ENCODE measurements around the gene SHROOM3.

Gene SHROOM3

GRCh38 chr4:76666944-76667532, 232.0 kb downstream of the SHROOM3 start (continued):
- TF ChIP-seq, protein P1, sequence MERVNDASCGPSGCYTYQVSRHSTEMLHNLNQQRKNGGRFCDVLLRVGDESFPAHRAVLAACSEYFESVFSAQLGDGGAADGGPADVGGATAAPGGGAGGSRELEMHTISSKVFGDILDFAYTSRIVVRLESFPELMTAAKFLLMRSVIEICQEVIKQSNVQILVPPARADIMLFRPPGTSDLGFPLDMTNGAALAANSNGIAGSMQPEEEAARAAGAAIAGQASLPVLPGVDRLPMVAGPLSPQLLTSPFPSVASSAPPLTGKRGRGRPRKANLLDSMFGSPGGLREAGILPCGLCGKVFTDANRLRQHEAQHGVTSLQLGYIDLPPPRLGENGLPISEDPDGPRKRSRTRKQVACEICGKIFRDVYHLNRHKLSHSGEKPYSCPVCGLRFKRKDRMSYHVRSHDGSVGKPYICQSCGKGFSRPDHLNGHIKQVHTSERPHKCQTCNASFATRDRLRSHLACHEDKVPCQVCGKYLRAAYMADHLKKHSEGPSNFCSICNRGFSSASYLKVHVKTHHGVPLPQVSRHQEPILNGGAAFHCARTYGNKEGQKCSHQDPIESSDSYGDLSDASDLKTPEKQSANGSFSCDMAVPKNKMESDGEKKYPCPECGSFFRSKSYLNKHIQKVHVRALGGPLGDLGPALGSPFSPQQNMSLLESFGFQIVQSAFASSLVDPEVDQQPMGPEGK (CRISPR knock-in tag; IDR thresholded peaks at IDR 0.05; ENCODE audit: borderline replicate concordance), result no peak

DNA sequence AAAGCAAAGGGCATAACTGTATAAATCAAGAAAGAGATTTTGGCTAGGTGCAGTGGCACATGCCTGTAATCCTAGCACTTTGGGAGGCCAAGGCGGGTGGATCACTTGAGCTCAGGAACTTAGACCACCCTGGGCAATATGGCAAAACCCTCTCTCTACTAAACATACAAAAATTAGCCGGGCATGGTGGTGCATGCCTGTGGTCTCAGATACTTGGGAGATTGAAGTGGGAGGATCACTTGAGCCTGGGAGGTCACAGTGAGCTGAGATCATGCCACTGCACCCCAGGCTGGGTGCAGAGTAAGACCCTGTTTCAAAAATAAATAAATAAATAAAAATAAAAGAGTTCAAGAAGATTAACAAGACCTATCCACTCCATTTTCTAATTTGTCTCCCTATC, 235.6 kb downstream of the SHROOM3 start:
- no peak for ATAC-seq
- TF ChIP-seq ARNTL (CRISPR knock-in tag; IDR thresholded peaks at IDR 0.05; ENCODE audit: borderline replicate concordance, low read depth) (no peak), CSDC2 (CRISPR knock-in tag; IDR thresholded peaks at IDR 0.05) (no peak), ZNF565 (CRISPR knock-in tag; conservative IDR thresholded peaks at IDR 0.05; ENCODE audit: low read depth) (no peak), TCF4 (CRISPR knock-in tag; IDR thresholded peaks at IDR 0.05; ENCODE audit: borderline replicate concordance) (no peak), ISL1 (CRISPR knock-in tag; IDR thresholded peaks at IDR 0.05) (no peak), ZNF70 (CRISPR knock-in tag; IDR thresholded peaks at IDR 0.05) (no peak)
- TF ChIP-seq, protein P1 (CRISPR knock-in tag; IDR thresholded peaks at IDR 0.05; ENCODE audit: borderline replicate concordance), result no peak
- TF ChIP-seq, protein P2, sequence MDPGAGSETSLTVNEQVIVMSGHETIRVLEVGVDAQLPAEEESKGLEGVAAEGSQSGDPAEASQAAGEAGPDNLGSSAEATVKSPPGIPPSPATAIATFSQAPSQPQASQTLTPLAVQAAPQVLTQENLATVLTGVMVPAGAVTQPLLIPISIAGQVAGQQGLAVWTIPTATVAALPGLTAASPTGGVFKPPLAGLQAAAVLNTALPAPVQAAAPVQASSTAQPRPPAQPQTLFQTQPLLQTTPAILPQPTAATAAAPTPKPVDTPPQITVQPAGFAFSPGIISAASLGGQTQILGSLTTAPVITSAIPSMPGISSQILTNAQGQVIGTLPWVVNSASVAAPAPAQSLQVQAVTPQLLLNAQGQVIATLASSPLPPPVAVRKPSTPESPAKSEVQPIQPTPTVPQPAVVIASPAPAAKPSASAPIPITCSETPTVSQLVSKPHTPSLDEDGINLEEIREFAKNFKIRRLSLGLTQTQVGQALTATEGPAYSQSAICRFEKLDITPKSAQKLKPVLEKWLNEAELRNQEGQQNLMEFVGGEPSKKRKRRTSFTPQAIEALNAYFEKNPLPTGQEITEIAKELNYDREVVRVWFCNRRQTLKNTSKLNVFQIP (CRISPR knock-in tag; IDR thresholded peaks at IDR 0.05; ENCODE audit: borderline replicate concordance, low read depth), result no peak

DNA sequence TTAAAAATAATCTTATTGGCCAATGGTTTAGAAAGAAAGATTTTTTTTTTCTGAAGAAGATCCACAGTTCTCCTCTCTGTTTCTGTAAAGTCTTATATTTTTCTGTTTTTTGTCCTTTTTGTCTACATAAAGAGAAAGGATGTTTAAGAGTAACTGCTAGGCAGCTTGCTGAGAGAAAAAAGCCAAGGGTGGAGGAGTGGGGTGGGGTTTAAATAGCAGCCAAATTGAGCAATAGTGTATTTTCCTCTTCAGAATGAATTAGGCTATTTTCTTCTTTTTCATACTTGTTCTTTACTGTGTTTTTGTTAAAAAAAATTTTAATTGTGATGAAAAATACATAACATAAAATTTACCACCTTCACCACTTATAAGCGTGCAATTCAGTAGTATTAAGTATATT, 238.3 kb downstream of the SHROOM3 start:
- ATAC-seq, result no peak
- TF ChIP-seq RARB (CRISPR knock-in tag; IDR thresholded peaks at IDR 0.05) (no peak), TOX (CRISPR knock-in tag; IDR thresholded peaks at IDR 0.05; ENCODE audit: borderline replicate concordance) (no peak), BACH2 (CRISPR knock-in tag; IDR thresholded peaks at IDR 0.05; ENCODE audit: borderline replicate concordance) (no peak), PPARA (CRISPR knock-in tag; IDR thresholded peaks at IDR 0.05; ENCODE audit: borderline replicate concordance) (no peak), GLIS3 (CRISPR knock-in tag; IDR thresholded peaks at IDR 0.05) (no peak)
- TF ChIP-seq, protein P3, sequence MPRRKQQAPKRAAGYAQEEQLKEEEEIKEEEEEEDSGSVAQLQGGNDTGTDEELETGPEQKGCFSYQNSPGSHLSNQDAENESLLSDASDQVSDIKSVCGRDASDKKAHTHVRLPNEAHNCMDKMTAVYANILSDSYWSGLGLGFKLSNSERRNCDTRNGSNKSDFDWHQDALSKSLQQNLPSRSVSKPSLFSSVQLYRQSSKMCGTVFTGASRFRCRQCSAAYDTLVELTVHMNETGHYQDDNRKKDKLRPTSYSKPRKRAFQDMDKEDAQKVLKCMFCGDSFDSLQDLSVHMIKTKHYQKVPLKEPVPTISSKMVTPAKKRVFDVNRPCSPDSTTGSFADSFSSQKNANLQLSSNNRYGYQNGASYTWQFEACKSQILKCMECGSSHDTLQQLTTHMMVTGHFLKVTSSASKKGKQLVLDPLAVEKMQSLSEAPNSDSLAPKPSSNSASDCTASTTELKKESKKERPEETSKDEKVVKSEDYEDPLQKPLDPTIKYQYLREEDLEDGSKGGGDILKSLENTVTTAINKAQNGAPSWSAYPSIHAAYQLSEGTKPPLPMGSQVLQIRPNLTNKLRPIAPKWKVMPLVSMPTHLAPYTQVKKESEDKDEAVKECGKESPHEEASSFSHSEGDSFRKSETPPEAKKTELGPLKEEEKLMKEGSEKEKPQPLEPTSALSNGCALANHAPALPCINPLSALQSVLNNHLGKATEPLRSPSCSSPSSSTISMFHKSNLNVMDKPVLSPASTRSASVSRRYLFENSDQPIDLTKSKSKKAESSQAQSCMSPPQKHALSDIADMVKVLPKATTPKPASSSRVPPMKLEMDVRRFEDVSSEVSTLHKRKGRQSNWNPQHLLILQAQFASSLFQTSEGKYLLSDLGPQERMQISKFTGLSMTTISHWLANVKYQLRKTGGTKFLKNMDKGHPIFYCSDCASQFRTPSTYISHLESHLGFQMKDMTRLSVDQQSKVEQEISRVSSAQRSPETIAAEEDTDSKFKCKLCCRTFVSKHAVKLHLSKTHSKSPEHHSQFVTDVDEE (CRISPR knock-in tag; IDR thresholded peaks at IDR 0.05), result no peak

DNA sequence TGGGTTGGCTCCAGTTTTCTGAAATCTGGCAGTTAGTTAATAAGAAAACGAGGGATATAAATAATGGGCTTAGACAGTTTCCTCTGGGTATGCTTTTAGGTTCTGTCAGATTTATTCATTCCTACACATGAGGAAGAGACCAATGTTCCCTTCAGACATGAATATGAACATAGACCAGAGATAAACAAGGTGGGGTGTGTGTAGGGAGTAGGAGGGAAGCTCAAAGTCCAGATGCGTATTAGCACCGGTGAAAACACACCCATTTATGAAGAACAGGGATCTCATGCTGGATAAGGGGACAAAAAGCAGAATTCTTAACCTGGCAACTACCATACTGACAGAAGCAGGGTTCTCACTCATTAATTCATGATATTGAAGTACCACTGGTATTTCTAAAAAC, 240.0 kb downstream of the SHROOM3 start:
- no peak for ATAC-seq
- TF ChIP-seq ARNTL (CRISPR knock-in tag; IDR thresholded peaks at IDR 0.05; ENCODE audit: borderline replicate concordance, low read depth) (no peak), PPARA (CRISPR knock-in tag; IDR thresholded peaks at IDR 0.05; ENCODE audit: borderline replicate concordance) (no peak), ZNF565 (CRISPR knock-in tag; conservative IDR thresholded peaks at IDR 0.05; ENCODE audit: low read depth) (no peak), BACH2 (CRISPR knock-in tag; IDR thresholded peaks at IDR 0.05; ENCODE audit: borderline replicate concordance) (no peak), CSRNP3 (CRISPR knock-in tag; IDR thresholded peaks at IDR 0.05) (no peak), TOX (CRISPR knock-in tag; IDR thresholded peaks at IDR 0.05; ENCODE audit: borderline replicate concordance) (no peak), SNAI2 (CRISPR knock-in tag; IDR thresholded peaks at IDR 0.05) (no peak), RARB (CRISPR knock-in tag; IDR thresholded peaks at IDR 0.05) (no peak), ZFP30 (CRISPR knock-in tag; IDR thresholded peaks at IDR 0.05) (no peak), TCF4 (CRISPR knock-in tag; IDR thresholded peaks at IDR 0.05; ENCODE audit: borderline replicate concordance) (no peak), ISL1 (CRISPR knock-in tag; IDR thresholded peaks at IDR 0.05) (no peak), OSR1 (CRISPR knock-in tag; IDR thresholded peaks at IDR 0.05) (no peak), CSDC2 (CRISPR knock-in tag; IDR thresholded peaks at IDR 0.05) (no peak)
- TF ChIP-seq, protein P1 (CRISPR knock-in tag; IDR thresholded peaks at IDR 0.05; ENCODE audit: borderline replicate concordance), result no peak
- TF ChIP-seq, protein P3 (CRISPR knock-in tag; IDR thresholded peaks at IDR 0.05), result no peak
